ENCODE results near the gene TRIM7.

- TF ChIP-seq CTCF (conservative IDR thresholded peaks at IDR 0.05) (no peak), ZFX (IDR thresholded peaks at IDR 0.05) (no peak)
These were observed 6.0 kb downstream of the TRIM7 start for GRCh38 chr5:181198905-181199519.

Data from C4-2B (cell line).